GM10847 (cell line): ENCODE measurements around the gene DAB2IP.

Source experiments
- POLR2A ChIP-seq: IDR thresholded peaks from 2 replicates; pipeline ENCODE4 v1.6.1; 2011; ENCODE audit not compliant: insufficient read length; ENCODE audit errors: extremely low read depth

Gene DAB2IP

GRCh38 chr9:121825031-121825691 lies 173.7 kb downstream of the DAB2IP start:
- TF ChIP-seq POLR2A: no peak

GRCh38 chr9:121826711-121827110 lies 175.3 kb downstream of the DAB2IP start:
- TF ChIP-seq POLR2A: no peak

DNA sequence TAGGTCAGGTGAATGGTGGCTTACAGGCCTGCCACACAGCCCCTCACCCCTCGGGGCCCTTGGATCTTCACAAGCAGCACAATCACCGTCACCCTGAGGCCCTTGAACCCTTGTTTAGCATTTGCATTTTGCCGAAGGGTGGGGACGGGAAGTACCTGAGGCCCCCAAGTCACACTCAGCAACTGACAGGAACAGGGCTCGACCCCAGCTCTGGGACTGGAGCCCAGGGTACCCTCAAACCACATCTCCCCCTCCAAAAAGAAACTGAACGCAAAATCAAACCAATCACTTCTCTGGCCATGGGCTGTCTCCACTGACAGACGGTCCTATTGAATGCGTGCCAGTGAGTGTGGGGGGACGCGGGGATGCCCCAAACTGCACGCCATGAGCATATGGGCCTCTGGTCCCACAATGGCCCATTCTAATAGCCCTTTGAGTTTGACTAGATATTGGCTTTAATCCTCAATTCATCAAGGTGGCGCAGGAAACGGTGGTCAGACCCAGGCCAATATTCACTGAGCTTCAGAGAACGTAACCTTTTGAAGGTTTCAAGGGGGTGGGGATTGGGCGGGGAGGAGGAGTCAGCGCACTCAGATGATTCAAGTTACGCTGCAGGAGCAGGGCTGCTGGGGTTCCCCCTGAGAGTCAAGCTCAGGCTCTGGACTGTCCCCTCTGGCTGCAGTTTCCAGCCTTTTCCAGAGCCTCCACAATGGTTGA lies 176.0 kb downstream of the DAB2IP start:
- TF ChIP-seq POLR2A: no peak

GRCh38 chr9:121830441-121831140 lies 179.2 kb downstream of the DAB2IP start:
- no peak for TF ChIP-seq POLR2A

- no peak for TF ChIP-seq POLR2A
Measured at GRCh38 chr9:121831869-121832268, 180.4 kb downstream of the DAB2IP start.

DNA sequence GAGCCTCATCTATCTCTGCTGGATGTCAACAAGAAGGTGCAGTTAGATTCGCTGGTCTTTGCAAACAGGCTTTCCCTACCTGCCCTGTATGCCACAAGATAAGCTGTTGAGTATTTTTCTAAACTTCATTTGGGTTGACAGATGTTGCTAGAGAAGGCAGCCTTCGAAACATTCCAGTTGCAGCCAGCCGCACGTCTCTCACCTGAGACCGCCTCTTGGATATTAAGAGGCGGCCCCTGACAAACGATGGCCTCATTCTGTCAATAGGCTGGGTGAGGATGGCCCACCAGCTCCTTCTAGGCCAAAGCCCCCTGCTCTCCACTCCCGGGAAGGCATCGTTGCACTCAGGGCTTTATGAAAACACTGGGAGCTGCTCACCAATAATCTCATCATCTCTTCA lies 181.6 kb downstream of the DAB2IP start:
- TF ChIP-seq POLR2A: no peak
